Measurements from ENCODE around the gene ACOT12. TPM values are rescaled to one million over a fixed set of nuclear protein-coding genes. Genes with fewer than 3 reads are reported as not detected.

ACOT12 gene
- total RNA-seq, 1 donor from 2014 or later: not detected

DNA sequence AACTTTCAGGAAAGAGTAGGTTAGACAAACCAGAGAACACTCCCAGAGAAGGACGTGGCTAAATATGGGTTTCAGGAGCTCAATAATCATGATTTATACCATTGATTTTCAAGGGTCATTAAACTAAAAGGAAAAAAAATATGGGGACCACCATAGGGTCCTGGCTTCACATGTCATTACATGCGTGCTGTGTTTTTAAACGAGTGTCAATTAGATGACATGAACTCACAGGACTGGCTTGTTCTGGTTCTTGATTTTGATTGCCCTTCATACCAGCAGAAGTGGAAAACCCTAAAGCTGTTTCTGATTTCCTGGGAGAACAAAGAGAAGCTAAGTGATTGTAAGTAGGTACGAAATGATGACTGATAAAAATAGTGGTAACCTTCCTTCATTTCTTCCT lies 5.8 kb downstream of the ACOT12 start:
- TF ChIP-seq, protein P1, sequence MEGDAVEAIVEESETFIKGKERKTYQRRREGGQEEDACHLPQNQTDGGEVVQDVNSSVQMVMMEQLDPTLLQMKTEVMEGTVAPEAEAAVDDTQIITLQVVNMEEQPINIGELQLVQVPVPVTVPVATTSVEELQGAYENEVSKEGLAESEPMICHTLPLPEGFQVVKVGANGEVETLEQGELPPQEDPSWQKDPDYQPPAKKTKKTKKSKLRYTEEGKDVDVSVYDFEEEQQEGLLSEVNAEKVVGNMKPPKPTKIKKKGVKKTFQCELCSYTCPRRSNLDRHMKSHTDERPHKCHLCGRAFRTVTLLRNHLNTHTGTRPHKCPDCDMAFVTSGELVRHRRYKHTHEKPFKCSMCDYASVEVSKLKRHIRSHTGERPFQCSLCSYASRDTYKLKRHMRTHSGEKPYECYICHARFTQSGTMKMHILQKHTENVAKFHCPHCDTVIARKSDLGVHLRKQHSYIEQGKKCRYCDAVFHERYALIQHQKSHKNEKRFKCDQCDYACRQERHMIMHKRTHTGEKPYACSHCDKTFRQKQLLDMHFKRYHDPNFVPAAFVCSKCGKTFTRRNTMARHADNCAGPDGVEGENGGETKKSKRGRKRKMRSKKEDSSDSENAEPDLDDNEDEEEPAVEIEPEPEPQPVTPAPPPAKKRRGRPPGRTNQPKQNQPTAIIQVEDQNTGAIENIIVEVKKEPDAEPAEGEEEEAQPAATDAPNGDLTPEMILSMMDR (conservative IDR thresholded peaks at IDR 0.05): no peak
- no peaks in the 10 kb centered on the region for H3K9me3 Mint-ChIP-seq
- no peak for DNase-seq (ENCODE audit: low read depth, low spot score)
- H3K27ac Mint-ChIP-seq (ENCODE audit: unreplicated experiment): no peak overlapping the region
- peaks cover 18% of the 10 kb centered on the region for H3K27me3 Mint-ChIP-seq (ENCODE audit: low read depth)
- no peaks in the 10 kb centered on the region for H3K36me3 Mint-ChIP-seq (ENCODE audit: low read depth)
- no peaks in the 10 kb centered on the region for H3K4me1 Mint-ChIP-seq
- H3K4me3 Mint-ChIP-seq: no peak overlapping the region

DNA sequence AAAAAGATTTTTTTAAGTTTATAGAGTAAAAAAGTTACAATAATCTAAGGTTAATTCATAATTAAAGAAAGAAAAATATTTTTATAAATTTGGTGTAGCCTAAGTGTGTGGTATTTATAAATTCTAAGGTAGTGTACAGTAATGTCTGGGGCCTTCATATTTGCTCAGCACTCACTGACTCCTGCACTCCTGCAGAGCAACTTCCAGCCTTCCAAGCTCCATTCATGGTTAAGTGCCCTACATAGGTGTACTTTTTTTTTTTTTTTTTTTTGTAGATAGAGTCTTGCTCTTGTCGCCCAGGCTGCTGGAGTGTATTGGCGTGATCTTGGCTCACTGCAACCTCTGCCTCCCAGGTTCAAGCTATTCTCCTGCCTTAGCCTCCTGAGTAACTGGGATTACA lies 10.1 kb downstream of the ACOT12 start:
- no peak for DNase-seq (ENCODE audit: low read depth, low spot score)
- Mint-ChIP-seq H3K4me3 (no peak overlapping the region), H3K9me3 (no peaks in the 10 kb centered on the region), H3K27me3 (ENCODE audit: low read depth) (no peaks in the 10 kb centered on the region), H3K27ac (ENCODE audit: unreplicated experiment) (no peak overlapping the region), H3K4me1 (no peaks in the 10 kb centered on the region), H3K36me3 (ENCODE audit: low read depth) (no peaks in the 10 kb centered on the region)
- TF ChIP-seq, protein P1 (conservative IDR thresholded peaks at IDR 0.05): no peak

DNA sequence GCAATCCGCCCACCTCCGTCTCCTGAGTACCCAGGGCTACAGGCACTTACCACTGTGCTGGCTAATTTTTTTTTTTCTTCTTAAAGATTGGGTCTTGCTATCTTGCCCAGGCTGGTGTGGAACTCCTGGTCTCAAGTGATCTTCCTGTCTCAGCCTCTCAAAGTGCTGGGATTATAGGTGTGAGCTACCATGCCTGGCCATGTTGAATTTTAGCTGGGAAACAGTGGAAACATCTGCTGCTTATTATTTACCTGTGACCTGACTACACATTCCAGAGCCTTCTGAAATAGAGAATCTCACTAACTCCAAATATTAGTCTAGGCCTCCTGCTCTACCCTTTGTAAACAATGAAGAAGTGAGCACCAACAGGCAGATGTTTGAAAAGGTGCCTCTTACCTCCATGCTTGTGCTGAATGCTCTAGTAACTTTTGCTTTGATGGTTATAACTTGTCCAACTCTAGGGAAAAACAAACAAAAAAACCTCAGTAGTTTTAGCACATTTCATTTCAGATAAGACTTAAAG lies 22.5 kb downstream of the ACOT12 start:
- no peak for DNase-seq (ENCODE audit: low read depth, low spot score)
- Mint-ChIP-seq H3K27me3 (ENCODE audit: low read depth) (no peaks in the 10 kb centered on the region), H3K27ac (ENCODE audit: unreplicated experiment) (no peak overlapping the region)

DNA sequence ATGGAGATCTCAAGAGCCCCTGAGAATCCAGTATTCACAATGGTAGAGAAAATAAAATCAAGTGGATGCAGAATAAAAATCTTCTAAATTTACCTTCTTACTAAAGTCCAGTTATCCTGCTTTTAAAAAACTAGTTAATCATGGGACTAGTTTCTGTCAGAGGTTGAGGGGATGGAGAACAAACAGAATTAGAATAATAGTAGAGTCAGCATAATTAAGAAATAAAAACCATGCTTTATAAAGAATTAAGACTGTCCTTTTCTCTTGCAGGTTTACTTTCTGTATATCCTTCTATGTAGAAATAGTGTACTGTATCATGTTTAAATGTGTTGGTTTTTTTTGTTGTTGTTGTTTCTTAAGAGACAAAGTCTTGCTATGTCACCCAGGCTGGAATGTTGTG lies 23.0 kb downstream of the ACOT12 start:
- Mint-ChIP-seq H3K36me3 (ENCODE audit: low read depth) (no peaks in the 10 kb centered on the region), H3K27me3 (ENCODE audit: low read depth) (no peaks in the 10 kb centered on the region), H3K4me3 (no peak overlapping the region), H3K27ac (ENCODE audit: unreplicated experiment) (no peak overlapping the region), H3K4me1 (peaks cover 11% of the 10 kb centered on the region), H3K9me3 (no peaks in the 10 kb centered on the region)
- TF ChIP-seq, protein P1 (conservative IDR thresholded peaks at IDR 0.05): no peak
- DNase-seq (ENCODE audit: low read depth, low spot score): no peak

More for the DNA sequence above, 22.5 kb downstream of the ACOT12 start:
- Mint-ChIP-seq H3K4me3 (no peak overlapping the region), H3K4me1 (peaks cover 6% of the 10 kb centered on the region), H3K9me3 (no peaks in the 10 kb centered on the region), H3K36me3 (ENCODE audit: low read depth) (no peaks in the 10 kb centered on the region)
- TF ChIP-seq, protein P1 (conservative IDR thresholded peaks at IDR 0.05): no peak

DNA sequence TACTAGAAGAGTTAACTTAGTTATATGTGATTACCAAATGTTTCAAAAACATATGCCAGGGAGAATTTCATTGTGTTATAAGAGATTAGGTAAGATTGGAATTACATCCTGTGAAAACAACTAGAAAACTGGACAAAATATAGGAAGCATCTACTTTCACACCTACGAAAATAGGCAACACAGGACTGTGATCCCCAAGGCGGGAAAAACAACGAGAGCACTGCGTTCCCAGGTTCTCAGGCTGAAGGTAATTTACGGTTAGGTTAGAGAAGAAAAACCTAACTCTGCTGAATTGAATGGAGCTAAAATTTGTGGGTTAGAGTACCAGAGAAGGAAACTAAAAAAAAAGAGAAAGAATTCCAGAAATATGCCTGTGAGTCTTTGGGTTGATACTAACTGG lies 28.4 kb downstream of the ACOT12 start:
- TF ChIP-seq, protein P1 (conservative IDR thresholded peaks at IDR 0.05): no peak
- no peak for DNase-seq (ENCODE audit: low read depth, low spot score)
- H3K4me1 Mint-ChIP-seq: peaks cover 12% of the 10 kb centered on the region
- H3K9me3 Mint-ChIP-seq: no peaks in the 10 kb centered on the region
- no peak overlapping the region for H3K27ac Mint-ChIP-seq (ENCODE audit: unreplicated experiment)
- no peaks in the 10 kb centered on the region for H3K36me3 Mint-ChIP-seq (ENCODE audit: low read depth)
- no peak overlapping the region for H3K4me3 Mint-ChIP-seq
- no peaks in the 10 kb centered on the region for H3K27me3 Mint-ChIP-seq (ENCODE audit: low read depth)

Measured in neural crest cell (in vitro differentiated cells).